Ishikawa (cell line): ENCODE results near the gene MRGPRF.

Source experiments
- CEBPB ChIP-seq: IDR thresholded peaks from 2 replicates; pipeline ENCODE4 v1.6.1; 2012
- CREB1 ChIP-seq: IDR thresholded peaks from 2 replicates; pipeline ENCODE4 v1.6.1; 2012; ENCODE audit warnings: low read depth
- EGR1 ChIP-seq: IDR thresholded peaks from 2 replicates; pipeline ENCODE4 v1.6.1; 2012
- EP300 ChIP-seq: IDR thresholded peaks from 2 replicates; pipeline ENCODE4 v1.6.1; 2012; ENCODE audit warnings: borderline replicate concordance
- FOXM1 ChIP-seq: IDR thresholded peaks from 2 replicates; pipeline ENCODE4 v1.6.1; 2012; ENCODE audit warnings: low read depth, borderline replicate concordance
- NFIC ChIP-seq: IDR thresholded peaks from 2 replicates; pipeline ENCODE4 v1.6.1; 2012
- RAD21 ChIP-seq: IDR thresholded peaks from 2 replicates; pipeline ENCODE4 v1.6.1; 2012; ENCODE audit warnings: low read depth
- REST ChIP-seq: IDR thresholded peaks from 2 replicates; pipeline ENCODE4 v1.6.1; 2012; ENCODE audit warnings: low read depth, mild to moderate bottlenecking
- TAF1 ChIP-seq: IDR thresholded peaks from 2 replicates; pipeline ENCODE4 v1.6.1; 2012; ENCODE audit warnings: low read depth, mild to moderate bottlenecking
- TCF12 ChIP-seq: IDR thresholded peaks from 2 replicates; pipeline ENCODE4 v1.6.1; 2012; ENCODE audit warnings: low read depth
- TEAD4 ChIP-seq: IDR thresholded peaks from 2 replicates; pipeline ENCODE4 v1.6.1; 2012
- YY1 ChIP-seq: IDR thresholded peaks from 2 replicates; pipeline ENCODE4 v1.6.1; 2012; ENCODE audit warnings: low read depth
- ZBTB7A ChIP-seq: IDR thresholded peaks from 2 replicates; pipeline ENCODE4 v1.6.1; 2012; ENCODE audit warnings: low read depth
- TF ChIP-seq, protein P1 (sequence below): IDR thresholded peaks from 2 replicates; pipeline ENCODE4 v1.6.1; 2012
- TF ChIP-seq, protein P2 (sequence below): IDR thresholded peaks from 2 replicates; pipeline ENCODE4 v1.6.1; 2012

MRGPRF gene

GRCh38 chr11:68996376-68997123 lies 16.5 kb downstream of the MRGPRF start:
- TF ChIP-seq TCF12 (no peak), ZBTB7A (no peak), EP300 (no peak), FOXM1 (no peak), TEAD4 (no peak), CEBPB (no peak), TAF1 (no peak), CREB1 (no peak), YY1 (no peak), REST (no peak), RAD21 (no peak), NFIC (no peak), EGR1 (no peak)
- TF ChIP-seq, protein P1, sequence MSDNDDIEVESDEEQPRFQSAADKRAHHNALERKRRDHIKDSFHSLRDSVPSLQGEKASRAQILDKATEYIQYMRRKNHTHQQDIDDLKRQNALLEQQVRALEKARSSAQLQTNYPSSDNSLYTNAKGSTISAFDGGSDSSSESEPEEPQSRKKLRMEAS: no peak
- TF ChIP-seq, protein P2, sequence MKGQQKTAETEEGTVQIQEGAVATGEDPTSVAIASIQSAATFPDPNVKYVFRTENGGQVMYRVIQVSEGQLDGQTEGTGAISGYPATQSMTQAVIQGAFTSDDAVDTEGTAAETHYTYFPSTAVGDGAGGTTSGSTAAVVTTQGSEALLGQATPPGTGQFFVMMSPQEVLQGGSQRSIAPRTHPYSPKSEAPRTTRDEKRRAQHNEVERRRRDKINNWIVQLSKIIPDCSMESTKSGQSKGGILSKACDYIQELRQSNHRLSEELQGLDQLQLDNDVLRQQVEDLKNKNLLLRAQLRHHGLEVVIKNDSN: no peak

DNA sequence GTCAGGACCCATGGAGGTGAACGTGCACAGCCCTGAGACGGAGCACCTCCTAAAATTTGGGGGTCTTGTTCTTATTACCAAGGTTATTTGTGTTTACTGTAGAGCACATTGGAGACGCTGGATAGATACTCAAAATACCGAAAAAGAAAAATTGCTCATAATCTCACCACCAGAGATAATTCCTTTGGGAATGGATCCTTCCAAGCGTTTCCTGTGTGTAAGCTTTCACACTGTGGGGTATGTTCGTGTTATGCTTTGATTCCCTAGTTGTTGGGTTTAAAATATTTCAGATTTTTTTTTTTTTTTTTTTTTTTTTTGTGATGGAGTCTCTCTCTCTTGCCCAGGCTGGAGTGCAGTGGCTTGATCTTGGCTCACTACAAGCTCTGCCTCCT lies 18.2 kb downstream of the MRGPRF start:
- TF ChIP-seq, protein P2: no peak
- TF ChIP-seq TCF12: no peak
- TF ChIP-seq CREB1: no peak
- TF ChIP-seq REST: no peak
- TF ChIP-seq YY1: no peak

- TF ChIP-seq RAD21 (no peak), TAF1 (no peak), CREB1 (no peak), EGR1 (no peak), TEAD4 (no peak), FOXM1 (no peak), TCF12 (no peak), EP300 (no peak), ZBTB7A (no peak), REST (no peak), CEBPB (no peak), NFIC (no peak), YY1 (no peak)
- TF ChIP-seq, protein P1: no peak
- TF ChIP-seq, protein P2: no peak
Measured at GRCh38 chr11:68994161-68994893, 18.7 kb downstream of the MRGPRF start.

DNA sequence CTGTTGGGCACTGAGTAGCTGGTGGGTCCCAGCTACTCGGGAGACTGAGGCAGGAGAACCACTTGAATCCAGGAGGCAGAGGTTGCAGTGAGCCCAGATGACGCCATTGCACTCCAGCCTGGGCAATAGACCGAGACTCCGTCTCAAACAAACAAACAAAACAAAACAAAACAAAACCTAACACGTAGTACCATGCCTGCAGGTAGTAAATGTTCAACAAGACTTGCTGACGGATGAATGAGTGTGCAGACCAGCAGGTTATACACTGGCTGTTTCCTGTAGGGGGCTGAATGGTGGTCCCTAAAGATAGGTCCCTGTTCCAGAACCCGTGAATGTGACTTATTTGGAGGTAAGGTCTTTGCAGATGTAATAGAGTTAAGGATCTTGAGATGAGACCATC lies 19.5 kb downstream of the MRGPRF start:
- TF ChIP-seq CEBPB: no peak
- no peak for TF ChIP-seq CREB1
- TF ChIP-seq EP300: no peak
- no peak for TF ChIP-seq TEAD4
- TF ChIP-seq YY1: no peak
